HepG2 (cell line): Measurements from ENCODE around the gene GRIFIN. TPM values are rescaled to one million over a fixed set of nuclear protein-coding genes. Genes with fewer than 3 reads are reported as not detected.

Experiments used
- BRD4 ChIP-seq: sonication (generic); formaldehyde crosslinking; IDR thresholded peaks from 2 replicates; pipeline ENCODE4 v1.4.0; 2020; ENCODE audit warnings: missing genetic modification reagents
- CENPT ChIP-seq: sonication (generic); formaldehyde crosslinking; IDR thresholded peaks from 2 replicates; pipeline ENCODE4 v1.8.0; 2022; ENCODE audit warnings: low read depth, mild to moderate bottlenecking, moderate library complexity, missing genetic modification reagents
- E2F2 ChIP-seq: sonication (generic); formaldehyde crosslinking; IDR thresholded peaks from 2 replicates; pipeline ENCODE4 v1.4.0; 2020; ENCODE audit warnings: missing genetic modification reagents, borderline replicate concordance
- FOXK2 ChIP-seq: fragments of 450-650 bp; IDR thresholded peaks from 2 replicates; pipeline ENCODE4 v1.6.1; 2016
- HDAC1 ChIP-seq: sonication (generic); formaldehyde crosslinking; IDR thresholded peaks from 2 replicates; pipeline ENCODE4 v1.5.1; 2020; ENCODE audit warnings: mild to moderate bottlenecking, missing genetic modification reagents
- HNRNPLL ChIP-seq: fragments of 200-400 bp; formaldehyde crosslinking; IDR thresholded peaks from 2 replicates; pipeline ENCODE4 v1.6.1; 2017; ENCODE audit warnings: mild to moderate bottlenecking, low read depth, low read length; ENCODE audit not compliant: poor library complexity, severe bottlenecking
- MED1 ChIP-seq: sonication (generic); formaldehyde crosslinking; IDR thresholded peaks from 2 replicates; pipeline ENCODE4 v1.4.0; 2020; ENCODE audit warnings: missing genetic modification reagents
- NFATC3 ChIP-seq: sonication (generic); formaldehyde crosslinking; IDR thresholded peaks from 2 replicates; pipeline ENCODE4 v1.5.1; 2020; ENCODE audit warnings: mild to moderate bottlenecking, missing genetic modification reagents
- SMAD3 ChIP-seq: sonication (generic); formaldehyde crosslinking; IDR thresholded peaks from 2 replicates; pipeline ENCODE4 v1.4.0; 2020; ENCODE audit warnings: missing genetic modification reagents
- SMARCE1 ChIP-seq: fragments of 450-650 bp; IDR thresholded peaks from 2 replicates; pipeline ENCODE4 v1.6.1; 2017; ENCODE audit warnings: borderline replicate concordance
- SOX13 ChIP-seq, 3 experiments: fragments of 450-650 bp in 1 of 3; sonication (generic) in 1 of 3; formaldehyde crosslinking in 1 of 3; IDR thresholded peaks in 2 of 3; conservative IDR thresholded peaks in 1 of 3; 2 replicates each; pipeline versions ENCODE4 v1.5.0 to v1.6.1; 2016 to 2020; ENCODE audit warnings: antibody characterized with exemption in 1 of 3, mild to moderate bottlenecking in 1 of 3, missing compliant biosample characterization in 1 of 3, missing genetic modification reagents in 1 of 3, moderate library complexity in 1 of 3
- ZFP82 ChIP-seq: sonication (generic); formaldehyde crosslinking; IDR thresholded peaks from 2 replicates; pipeline ENCODE4 v1.5.1; 2020; ENCODE audit warnings: mild to moderate bottlenecking, missing genetic modification reagents, borderline replicate concordance
- ZFX ChIP-seq: sonication (generic); formaldehyde crosslinking; IDR thresholded peaks from 2 replicates; pipeline ENCODE4 v1.4.0; 2020; ENCODE audit warnings: mild to moderate bottlenecking, low read depth, missing genetic modification reagents, moderate library complexity
- ZNF232 ChIP-seq: sonication (generic); formaldehyde crosslinking; IDR thresholded peaks from 2 replicates; pipeline ENCODE4 v1.4.0; 2020; ENCODE audit warnings: missing genetic modification reagents, borderline replicate concordance
- ZNF256 ChIP-seq: sonication (generic); formaldehyde crosslinking; conservative IDR thresholded peaks from 2 replicates; pipeline ENCODE4 v1.4.0; 2020; ENCODE audit warnings: missing genetic modification reagents
- ZNF383 ChIP-seq: sonication (generic); formaldehyde crosslinking; IDR thresholded peaks from 2 replicates; pipeline ENCODE4 v1.4.0; 2020; ENCODE audit warnings: missing genetic modification reagents, mild to moderate bottlenecking, borderline replicate concordance
- ZNF616 ChIP-seq: sonication (generic); formaldehyde crosslinking; IDR thresholded peaks from 2 replicates; pipeline ENCODE4 v1.5.0; 2020; ENCODE audit warnings: low read depth, mild to moderate bottlenecking, missing genetic modification reagents
- ZSCAN5A ChIP-seq: sonication (generic); formaldehyde crosslinking; IDR thresholded peaks from 2 replicates; pipeline ENCODE4 v1.8.0; 2022; ENCODE audit warnings: mild to moderate bottlenecking, missing genetic modification reagents, borderline replicate concordance
- polyA plus RNA-seq, 8 experiments: library from polyadenylated mRNA; depleted of rRNA in 3 of 8; stranded (reverse) in 7 of 8; unstranded in 1 of 8; fragments of >200 nt; fragmentation: Illumina TruSeq in 4 of 8; extraction: Trizol in 4 of 8; gene quantifications; 2 replicates each; pipeline versions ENCODE4 v1.2.1 to v1.2.3, GENCODE V29; 2011 to 2016; ENCODE audit warnings: low read depth in 4 of 8, missing spikeins in 1 of 8, mixed read lengths in 1 of 8; ENCODE audit not compliant: insufficient read depth in 1 of 8
- total RNA-seq, 5 experiments: library from RNA; depleted of rRNA; stranded (reverse); fragments of >200 nt; fragmentation: Illumina TruSeq; extraction: Trizol; gene quantifications; 2 replicates each; pipeline ENCODE4 v1.2.3, GENCODE V29; 2016; ENCODE audit warnings: low read depth in 1 of 5
- TF ChIP-seq, protein P1 (sequence below): fragments of 450-650 bp; IDR thresholded peaks from 2 replicates; pipeline ENCODE4 v1.6.1; 2017
- TF ChIP-seq, protein P2 (sequence below): sonication (generic); formaldehyde crosslinking; IDR thresholded peaks from 2 replicates; pipeline ENCODE4 v1.8.0; 2022; ENCODE audit warnings: mild to moderate bottlenecking, missing genetic modification reagents, moderate library complexity
- TF ChIP-seq, protein P3 (sequence below): IDR thresholded peaks from 2 replicates; pipeline ENCODE4 v1.6.1; 2016; ENCODE audit warnings: low read depth

GRIFIN gene
- total and polyA plus RNA-seq, 2 of the 13 experiments (the other 11 are each of a cell fraction or from before 2014, with no cell fraction given), result not detected

- TF ChIP-seq ZFP82 (CRISPR knock-in tag) (no peak), ZNF383 (CRISPR knock-in tag) (no peak), FOXK2 (no peak), NFATC3 (CRISPR knock-in tag) (no peak), SOX13 (IDR thresholded peaks at IDR 0.05) (no peak), SOX13 (CRISPR knock-in tag; conservative IDR thresholded peaks at IDR 0.05 in 1 of 2, IDR thresholded peaks at IDR 0.05 in 1 of 2) (no peak), ZNF232 (no peak), HNRNPLL (no peak), ZNF616 (CRISPR knock-in tag) (0 out of 2 replicates have a peak, but pooled peaks have one; percentile 48), SMAD3 (no peak), BRD4 (CRISPR knock-in tag) (no peak), MED1 (CRISPR knock-in tag) (no peak), SMARCE1 (no peak), ZSCAN5A (CRISPR knock-in tag) (no peak), E2F2 (CRISPR knock-in tag) (no peak), ZNF256 (no peak), CENPT (CRISPR knock-in tag) (no peak), ZFX (CRISPR knock-in tag) (peak; percentile 45; the same call in 1 of the 2 replicates), HDAC1 (CRISPR knock-in tag) (0 out of 2 replicates have a peak, but pooled peaks have one; percentile 3)
- TF ChIP-seq, protein P1, sequence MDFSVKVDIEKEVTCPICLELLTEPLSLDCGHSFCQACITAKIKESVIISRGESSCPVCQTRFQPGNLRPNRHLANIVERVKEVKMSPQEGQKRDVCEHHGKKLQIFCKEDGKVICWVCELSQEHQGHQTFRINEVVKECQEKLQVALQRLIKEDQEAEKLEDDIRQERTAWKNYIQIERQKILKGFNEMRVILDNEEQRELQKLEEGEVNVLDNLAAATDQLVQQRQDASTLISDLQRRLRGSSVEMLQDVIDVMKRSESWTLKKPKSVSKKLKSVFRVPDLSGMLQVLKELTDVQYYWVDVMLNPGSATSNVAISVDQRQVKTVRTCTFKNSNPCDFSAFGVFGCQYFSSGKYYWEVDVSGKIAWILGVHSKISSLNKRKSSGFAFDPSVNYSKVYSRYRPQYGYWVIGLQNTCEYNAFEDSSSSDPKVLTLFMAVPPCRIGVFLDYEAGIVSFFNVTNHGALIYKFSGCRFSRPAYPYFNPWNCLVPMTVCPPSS, result no peak
- TF ChIP-seq, protein P2, sequence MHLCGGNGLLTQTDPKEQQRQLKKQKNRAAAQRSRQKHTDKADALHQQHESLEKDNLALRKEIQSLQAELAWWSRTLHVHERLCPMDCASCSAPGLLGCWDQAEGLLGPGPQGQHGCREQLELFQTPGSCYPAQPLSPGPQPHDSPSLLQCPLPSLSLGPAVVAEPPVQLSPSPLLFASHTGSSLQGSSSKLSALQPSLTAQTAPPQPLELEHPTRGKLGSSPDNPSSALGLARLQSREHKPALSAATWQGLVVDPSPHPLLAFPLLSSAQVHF (CRISPR knock-in tag), result no peak
- TF ChIP-seq, protein P3, sequence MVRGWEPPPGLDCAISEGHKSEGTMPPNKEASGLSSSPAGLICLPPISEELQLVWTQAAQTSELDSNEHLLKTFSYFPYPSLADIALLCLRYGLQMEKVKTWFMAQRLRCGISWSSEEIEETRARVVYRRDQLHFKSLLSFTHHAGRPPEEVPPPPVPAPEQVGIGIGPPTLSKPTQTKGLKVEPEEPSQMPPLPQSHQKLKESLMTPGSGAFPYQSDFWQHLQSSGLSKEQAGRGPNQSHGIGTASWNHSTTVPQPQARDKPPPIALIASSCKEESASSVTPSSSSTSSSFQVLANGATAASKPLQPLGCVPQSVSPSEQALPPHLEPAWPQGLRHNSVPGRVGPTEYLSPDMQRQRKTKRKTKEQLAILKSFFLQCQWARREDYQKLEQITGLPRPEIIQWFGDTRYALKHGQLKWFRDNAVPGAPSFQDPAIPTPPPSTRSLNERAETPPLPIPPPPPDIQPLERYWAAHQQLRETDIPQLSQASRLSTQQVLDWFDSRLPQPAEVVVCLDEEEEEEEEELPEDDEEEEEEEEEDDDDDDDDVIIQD (CRISPR knock-in tag), result no peak
Measured at GRCh38 chr7:2511769-2512168, 35.6 kb upstream of the GRIFIN start (continued).
